Common myeloid progenitor, CD34-positive (primary cell): ENCODE results near the gene PSMG3.

ENCODE experiments used
- CTCF ChIA-PET: fragments of 350-600 bp; sonication (Branson Sonifier 250); formaldehyde crosslinking; loops from one replicate; lab custom pipeline; 2021; ENCODE audit warnings: antibody characterized with exemption; lab: Charles Lee
- POLR2A ChIA-PET: fragments of 350-600 bp; sonication (Branson Sonifier 250); formaldehyde crosslinking; loops from one replicate; lab custom pipeline; 2021; ENCODE audit warnings: antibody characterized with exemption; lab: Charles Lee
- DNase-seq, 3 donors: peaks; one replicate each; pipeline versions ENCODE4 v3.0.0 to v3.0.0-alpha.2; 2013
- H3K27ac ChIP-seq, 2 experiments: 1 replicate in 1 of 2; 2 replicates in 1 of 2; pipeline ENCODE4 v1.7.0; 2013; ENCODE audit warnings: inconsistent platforms in 2 of 2, low read length in 2 of 2, mild to moderate bottlenecking in 2 of 2, low read depth in 1 of 2, moderate library complexity in 1 of 2; ENCODE audit not compliant: severe bottlenecking in 2 of 2, insufficient read depth in 1 of 2, poor library complexity in 1 of 2
- H3K27me3 ChIP-seq, 5 experiments: replicated peaks in 2 of 5; 1 replicate in 3 of 5; 2 replicates in 2 of 5; pipeline versions ENCODE4 v1.6.1 to v1.7.0; 2013; ENCODE audit warnings: low read length in 4 of 5, mild to moderate bottlenecking in 2 of 5, moderate library complexity in 2 of 5, inconsistent platforms in 1 of 5; ENCODE audit not compliant: insufficient read depth in 5 of 5, control insufficient read depth in 4 of 5
- H3K36me3 ChIP-seq, 4 experiments: 1 replicate in 2 of 4; 2 replicates in 2 of 4; pipeline versions ENCODE4 v1.6.1 to v1.7.0; 2013; ENCODE audit warnings: low read length in 3 of 4, control low read depth in 1 of 4, mild to moderate bottlenecking in 1 of 4; ENCODE audit not compliant: control insufficient read depth in 4 of 4, insufficient read depth in 4 of 4
- H3K4me1 ChIP-seq, 4 experiments: 1 replicate in 3 of 4; 2 replicates in 1 of 4; pipeline versions ENCODE4 v1.6.1 to v1.7.1; 2013; ENCODE audit warnings: low read length in 3 of 4, mild to moderate bottlenecking in 3 of 4, control low read depth in 1 of 4, inconsistent platforms in 1 of 4, moderate library complexity in 1 of 4; ENCODE audit not compliant: control insufficient read depth in 4 of 4, insufficient read depth in 4 of 4; ENCODE audit errors: control extremely low read depth in 1 of 4
- H3K4me3 ChIP-seq, 7 experiments: 1 replicate in 4 of 7; 2 replicates in 3 of 7; pipeline versions ENCODE4 v1.5.1 to v1.7.0; 2013; ENCODE audit warnings: mild to moderate bottlenecking in 7 of 7, low read length in 6 of 7, moderate library complexity in 6 of 7, inconsistent platforms in 2 of 7, low read depth in 2 of 7, control low read depth in 1 of 7; ENCODE audit not compliant: insufficient read depth in 4 of 7, control insufficient read depth in 1 of 7; ENCODE audit errors: extremely low read depth in 1 of 7
- H3K9me3 ChIP-seq, 5 experiments: 1 replicate in 4 of 5; 2 replicates in 1 of 5; pipeline versions ENCODE4 v1.6.1 to v1.7.1; 2013; ENCODE audit warnings: low read length in 4 of 5, mild to moderate bottlenecking in 2 of 5, inconsistent platforms in 1 of 5, low read depth in 1 of 5, moderate library complexity in 1 of 5; ENCODE audit not compliant: control insufficient read depth in 4 of 5, insufficient read depth in 2 of 5; ENCODE audit errors: control extremely low read depth in 1 of 5
- WGBS: methylation state at CpG from one replicate; pipeline ENCODE4 v1.1.5; 2013; ENCODE audit not compliant: insufficient coverage; 5-methylcytosine and 5-hydroxymethylcytosine counted together

PSMG3 gene

DNA sequence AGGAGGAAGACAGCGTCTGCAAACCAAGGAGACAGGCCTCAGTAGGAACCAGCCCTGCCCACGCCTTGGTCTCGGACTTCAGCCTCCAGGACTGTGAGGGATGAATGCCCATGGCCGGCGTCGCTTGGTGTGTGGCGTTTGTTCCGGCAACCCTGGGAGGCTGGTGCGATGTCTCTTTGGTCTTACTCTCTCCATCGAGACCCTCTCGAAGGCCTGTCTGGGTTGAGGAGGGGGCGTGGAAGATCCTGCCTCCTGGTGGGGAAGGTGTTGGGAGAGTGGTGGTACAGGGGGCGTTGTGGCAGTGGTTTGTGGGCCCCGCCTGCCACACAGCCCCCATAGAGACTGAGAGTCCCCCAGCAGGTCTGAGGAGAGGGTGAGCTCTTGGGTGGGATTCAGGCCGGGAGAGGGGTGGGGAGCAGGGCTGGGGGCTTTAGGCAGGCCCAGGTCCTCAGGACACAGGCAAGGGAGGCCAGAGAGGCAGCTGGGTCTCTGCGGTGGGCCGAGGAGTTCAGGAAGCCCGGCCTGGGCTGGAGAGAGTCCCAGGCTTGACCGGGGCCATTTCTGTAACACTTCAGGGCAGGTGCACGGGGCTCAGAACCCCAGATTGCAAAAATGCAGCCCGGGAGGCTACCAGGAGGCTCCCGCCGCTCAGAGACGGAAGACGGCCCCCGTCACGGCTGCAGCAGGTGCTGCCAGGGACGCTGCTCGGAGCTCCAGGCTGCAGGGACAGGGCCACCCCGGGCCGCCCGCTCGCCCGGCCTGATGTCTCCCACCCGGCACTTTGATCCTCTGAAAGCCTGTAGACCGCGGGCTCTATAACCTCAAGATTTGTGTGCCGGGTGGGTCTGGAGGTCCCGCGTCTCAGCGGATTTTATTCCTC is 33.8 kb upstream of the PSMG3 start:
- Histone ChIP-seq H3K4me1 (peaks cover 0 to 4% (median 2%) of the 10 kb centered on the region in 4 experiments), H3K36me3 (no peaks in the 10 kb centered on the region), H3K9me3 (no peaks in the 10 kb centered on the region), H3K27me3 (peaks cover 0 to 3% (median 0%) of the 10 kb centered on the region in 5 experiments), H3K27ac (no peak overlapping the region), H3K4me3 (no peak overlapping the region)
- ChIA-PET POLR2A (interaction anchor here (0.6 kb wide), 1 partner anchor 157 kb away, joined by 5 read pairs; no protein-coding TSS in a partner anchor), CTCF (no interaction called here)
- no peak for DNase-seq
- WGBS, result 91% methylated on average over 37 of the region's 41 CpGs

DNA sequence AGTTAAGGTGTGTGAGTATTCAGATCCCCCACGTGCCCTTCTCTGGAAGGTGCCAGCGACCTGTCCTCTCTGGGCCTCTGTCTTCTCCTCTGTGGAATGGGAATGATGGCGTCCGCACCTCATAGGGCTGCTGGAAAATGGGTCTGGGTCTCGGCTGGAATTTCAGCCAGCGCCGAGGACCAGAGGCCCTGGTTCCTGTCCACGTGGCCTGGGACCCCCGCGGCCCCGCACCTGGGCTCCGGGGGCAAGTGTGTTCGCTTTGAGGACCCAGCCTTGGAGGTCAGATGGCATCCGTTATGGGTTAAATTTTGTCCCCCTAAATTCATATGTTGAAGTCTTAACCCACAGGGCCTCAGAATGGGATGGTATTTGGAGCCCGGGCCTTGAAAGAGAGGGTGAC is 32.6 kb upstream of the PSMG3 start:
- WGBS, result 91% methylated on average over 13 of the region's 15 CpGs
- ChIA-PET CTCF (no interaction called here), POLR2A (no interaction called here)
- Histone ChIP-seq H3K36me3 (no peaks in the 10 kb centered on the region), H3K4me1 (peaks cover 0 to 4% (median 2%) of the 10 kb centered on the region in 4 experiments), H3K27ac (no peak overlapping the region), H3K9me3 (no peaks in the 10 kb centered on the region), H3K27me3 (peaks cover 0 to 3% (median 0%) of the 10 kb centered on the region in 5 experiments), H3K4me3 (no peak overlapping the region)
- DNase-seq, result no peak

DNA sequence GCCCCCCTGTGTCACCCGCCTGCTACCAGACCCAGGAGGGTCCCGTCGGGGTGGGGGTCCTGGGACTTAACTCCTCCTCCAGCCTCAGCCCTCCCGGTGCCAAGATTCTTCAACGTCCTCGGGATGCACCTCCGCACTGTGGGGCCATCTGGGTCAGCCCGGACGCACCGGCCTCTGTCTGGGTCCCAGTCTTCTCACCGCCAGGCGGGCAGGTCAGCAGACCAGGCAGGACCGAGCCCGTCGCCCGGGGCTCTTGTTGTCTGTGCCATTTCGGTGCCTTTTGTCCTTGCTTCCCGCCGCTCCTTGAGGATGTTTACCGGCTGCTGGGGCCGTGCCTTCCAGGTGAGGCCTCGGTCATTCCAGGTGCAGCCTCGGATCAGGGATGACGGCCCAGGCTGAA is 32.1 kb upstream of the PSMG3 start:
- 96% methylated on average over 23 of the region's 24 CpGs for WGBS
- Histone ChIP-seq H3K27me3 (peaks cover 0 to 3% (median 0%) of the 10 kb centered on the region in 5 experiments), H3K36me3 (no peaks in the 10 kb centered on the region), H3K27ac (no peak overlapping the region), H3K4me1 (peaks cover 0 to 4% (median 2%) of the 10 kb centered on the region in 4 experiments), H3K9me3 (no peaks in the 10 kb centered on the region), H3K4me3 (no peak overlapping the region)
- ChIA-PET CTCF (no interaction called here), POLR2A (no interaction called here)
- no peak for DNase-seq

DNA sequence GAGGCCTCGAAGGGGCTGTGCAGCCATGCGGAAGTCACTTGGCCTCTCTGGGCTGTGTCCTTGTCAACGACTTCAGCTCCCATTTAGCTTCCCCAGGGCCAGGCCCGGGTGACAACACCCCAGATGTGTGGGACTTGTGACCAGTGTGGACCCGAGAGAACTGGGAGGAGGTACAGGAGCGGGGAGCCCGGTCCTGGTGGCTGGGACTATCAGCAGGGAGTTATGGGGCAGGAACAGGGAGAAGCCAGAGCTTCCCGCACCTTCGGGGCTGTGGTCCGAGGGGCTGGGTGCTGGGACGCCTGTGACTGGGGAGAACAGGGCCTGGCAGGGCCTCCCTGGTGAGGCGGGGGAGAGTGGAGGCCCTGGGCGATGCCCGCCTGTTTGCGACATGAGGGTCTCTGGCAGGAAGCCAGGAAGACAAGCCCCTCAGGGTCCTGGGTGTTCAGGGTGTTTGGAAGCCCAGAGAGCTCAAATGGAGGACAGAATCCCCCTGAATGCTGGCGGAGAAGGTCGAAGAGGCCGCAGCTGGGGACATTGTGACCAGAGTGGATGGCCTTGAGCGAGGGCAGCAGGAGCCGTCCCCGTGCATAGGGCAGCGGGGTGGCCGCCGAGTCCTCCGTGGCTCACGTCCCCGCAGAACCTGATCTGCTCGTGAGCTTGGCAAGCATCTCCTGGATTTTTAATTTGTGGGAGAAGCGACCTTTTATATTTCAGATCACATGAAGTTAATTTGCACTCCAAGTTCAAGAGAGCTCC is 30.0 kb upstream of the PSMG3 start:
- no peak for DNase-seq
- H3K36me3 ChIP-seq, result no peaks in the 10 kb centered on the region
- no peaks in the 10 kb centered on the region for H3K4me1 ChIP-seq
- no peaks in the 10 kb centered on the region for H3K27me3 ChIP-seq
- no peak overlapping the region for H3K4me3 ChIP-seq
- H3K27ac ChIP-seq, result no peak overlapping the region
- ChIA-PET POLR2A (no interaction called here), CTCF (no interaction called here)
- 96% methylated on average over 20 of the region's 29 CpGs for WGBS
- no peaks in the 10 kb centered on the region for H3K9me3 ChIP-seq

DNA sequence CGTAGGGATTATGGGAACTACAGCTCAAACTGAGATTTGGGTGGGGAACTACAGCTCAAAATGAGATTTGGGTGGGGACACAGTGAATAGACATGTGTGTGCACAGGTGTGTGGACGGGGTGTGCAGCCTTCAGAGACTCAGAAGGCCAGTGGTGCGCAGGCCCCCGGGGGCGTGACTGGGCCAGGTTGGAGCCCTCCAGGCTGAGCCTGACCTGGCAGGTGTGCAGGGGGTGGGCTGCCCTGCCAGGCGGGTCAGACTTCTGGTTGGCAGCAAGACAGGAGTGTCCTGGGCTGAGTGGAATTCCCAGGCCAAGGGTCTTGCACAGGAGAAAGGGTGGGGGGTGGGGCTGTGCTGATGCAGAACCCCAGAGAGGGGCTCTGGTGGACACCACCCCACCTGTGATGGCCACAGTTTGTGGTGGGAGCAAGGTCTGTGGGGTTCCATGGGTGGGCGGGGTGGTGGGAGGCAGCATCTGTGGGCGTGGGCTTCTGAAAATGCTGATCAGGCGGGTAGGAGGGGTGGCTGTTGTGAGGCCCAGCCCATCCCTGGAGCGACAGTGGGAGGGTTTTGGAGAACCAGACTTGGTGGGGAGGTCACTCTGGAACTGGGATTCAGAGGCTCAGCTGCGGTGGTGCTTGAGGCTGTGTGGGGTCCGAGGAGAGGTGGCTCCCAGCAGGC is 29.3 kb upstream of the PSMG3 start:
- H3K36me3 ChIP-seq, result no peaks in the 10 kb centered on the region
- CTCF ChIA-PET, result no interaction called here
- no peak overlapping the region for H3K4me3 ChIP-seq
- no peak overlapping the region for H3K27ac ChIP-seq
- WGBS, result 99% methylated on average over 9 of the region's 12 CpGs
- no peaks in the 10 kb centered on the region for H3K4me1 ChIP-seq
- H3K9me3 ChIP-seq, result no peaks in the 10 kb centered on the region
- POLR2A ChIA-PET, result no interaction called here
- no peak for DNase-seq
- no peaks in the 10 kb centered on the region for H3K27me3 ChIP-seq

DNA sequence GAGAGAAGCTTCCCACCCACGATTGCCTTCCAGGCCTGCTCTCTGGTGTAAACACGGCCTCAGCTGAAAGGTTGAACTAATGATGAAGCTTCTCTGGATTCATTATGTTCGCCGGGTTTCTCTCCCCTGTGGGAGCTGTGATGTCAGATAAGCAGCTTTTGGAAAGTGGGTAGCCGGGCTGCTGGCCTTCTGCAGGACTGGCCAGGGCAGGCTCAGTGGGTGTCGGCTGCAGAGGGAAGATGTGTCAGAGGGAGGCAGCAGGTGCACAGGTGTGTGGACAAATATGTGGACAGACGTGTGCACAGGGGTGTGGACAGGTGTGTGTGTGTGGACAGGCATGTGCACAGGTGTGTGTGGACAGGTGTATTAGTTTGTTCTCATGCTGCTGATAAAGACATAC is 28.5 kb upstream of the PSMG3 start:
- Histone ChIP-seq H3K27me3 (peaks cover 0 to 2% (median 0%) of the 10 kb centered on the region in 5 experiments), H3K27ac (no peak overlapping the region)

More for the DNA sequence above, 28.5 kb upstream of the PSMG3 start:
- H3K4me3 ChIP-seq, result no peak overlapping the region
- H3K4me1 ChIP-seq, result no peaks in the 10 kb centered on the region
- ChIA-PET POLR2A (no interaction called here), CTCF (interaction anchor here (0.9 to 1.3 kb wide), 2 partner anchors 55 to 750 kb away, joined by 3 to 4 read pairs; no protein-coding TSS in a partner anchor)
- no peaks in the 10 kb centered on the region for H3K36me3 ChIP-seq
- H3K9me3 ChIP-seq, result no peaks in the 10 kb centered on the region
- WGBS, result 96% methylated on average over 4 of the region's 7 CpGs
- DNase-seq, result no peak
